RWPE2 (cell line): ENCODE measurements around the gene ABCB6.
"Not testable (repeated sequence)": the region's sequence is repeated elsewhere in the genome, so short reads cannot be mapped to it uniquely, and the experiment has no call there.

ENCODE experiments used
- ATAC-seq: fragments of 200-7000 bp; cut with Tn5 transposase; 3 replicates; pipeline ENCODE4 v1.9.1; 2021; ENCODE audit warnings: low read depth
- DNase-seq: peaks from one replicate; pipeline ENCODE4 v3.0.0-alpha.2; 2020; ENCODE audit warnings: low spot score
- H3K27ac ChIP-seq: fragments of 450-650 bp; 2 replicates; pipeline ENCODE4 v1.5.1; 2017; ENCODE audit warnings: mild to moderate bottlenecking; ENCODE audit not compliant: poor library complexity, severe bottlenecking
- H3K27me3 ChIP-seq: fragments of 250-450 bp; sonication (Bioruptor Pico); 2 replicates; pipeline ENCODE4 v1.5.1; 2021; ENCODE audit warnings: mild to moderate bottlenecking, moderate library complexity; ENCODE audit not compliant: insufficient read depth, poor library complexity, severe bottlenecking
- H3K36me3 ChIP-seq: fragments of 250-450 bp; sonication (Bioruptor Pico); 2 replicates; pipeline ENCODE4 v1.5.1; 2020; ENCODE audit warnings: low read depth, mild to moderate bottlenecking, moderate library complexity
- H3K4me1 ChIP-seq: fragments of 250-450 bp; sonication (Bioruptor Pico); 2 replicates; pipeline ENCODE4 v1.5.1; 2021; ENCODE audit warnings: mild to moderate bottlenecking, moderate library complexity; ENCODE audit not compliant: insufficient read depth, poor library complexity, severe bottlenecking
- H3K4me3 ChIP-seq: fragments of 250-450 bp; sonication (Bioruptor Pico); 2 replicates; pipeline ENCODE4 v1.5.1; 2021; ENCODE audit warnings: mild to moderate bottlenecking, moderate library complexity; ENCODE audit not compliant: severe bottlenecking
- H3K9me3 ChIP-seq: fragments of 250-450 bp; sonication (Bioruptor Pico); 2 replicates; pipeline ENCODE4 v1.5.1; 2021; ENCODE audit warnings: mild to moderate bottlenecking, moderate library complexity; ENCODE audit not compliant: severe bottlenecking
- CTCF ChIP-seq: fragments of 450-650 bp; IDR thresholded peaks from one replicate; pipeline ENCODE4 v1.5.1; 2017; ENCODE audit warnings: mild to moderate bottlenecking, moderate library complexity; ENCODE audit not compliant: poor library complexity, severe bottlenecking

ABCB6 gene

GRCh38 chr2:219204425-219205164, 14.2 kb downstream of the ABCB6 start:
- Histone ChIP-seq H3K4me3 (no peak overlapping the region), H3K27ac (no peak overlapping the region), H3K4me1 (peaks cover 7% of the 10 kb centered on the region), H3K36me3 (peaks cover 8% of the 10 kb centered on the region), H3K9me3 (no peaks in the 10 kb centered on the region), H3K27me3 (no peaks in the 10 kb centered on the region)
- no peak for TF ChIP-seq CTCF
- ATAC-seq (no peak), DNase-seq (no peak)

GRCh38 chr2:219201331-219201730, 17.4 kb downstream of the ABCB6 start:
- not testable (repeated sequence) for H3K27me3 ChIP-seq, H3K4me3 ChIP-seq, DNase-seq, H3K4me1 ChIP-seq, H3K9me3 ChIP-seq, ATAC-seq, H3K36me3 ChIP-seq, H3K27ac ChIP-seq

DNA sequence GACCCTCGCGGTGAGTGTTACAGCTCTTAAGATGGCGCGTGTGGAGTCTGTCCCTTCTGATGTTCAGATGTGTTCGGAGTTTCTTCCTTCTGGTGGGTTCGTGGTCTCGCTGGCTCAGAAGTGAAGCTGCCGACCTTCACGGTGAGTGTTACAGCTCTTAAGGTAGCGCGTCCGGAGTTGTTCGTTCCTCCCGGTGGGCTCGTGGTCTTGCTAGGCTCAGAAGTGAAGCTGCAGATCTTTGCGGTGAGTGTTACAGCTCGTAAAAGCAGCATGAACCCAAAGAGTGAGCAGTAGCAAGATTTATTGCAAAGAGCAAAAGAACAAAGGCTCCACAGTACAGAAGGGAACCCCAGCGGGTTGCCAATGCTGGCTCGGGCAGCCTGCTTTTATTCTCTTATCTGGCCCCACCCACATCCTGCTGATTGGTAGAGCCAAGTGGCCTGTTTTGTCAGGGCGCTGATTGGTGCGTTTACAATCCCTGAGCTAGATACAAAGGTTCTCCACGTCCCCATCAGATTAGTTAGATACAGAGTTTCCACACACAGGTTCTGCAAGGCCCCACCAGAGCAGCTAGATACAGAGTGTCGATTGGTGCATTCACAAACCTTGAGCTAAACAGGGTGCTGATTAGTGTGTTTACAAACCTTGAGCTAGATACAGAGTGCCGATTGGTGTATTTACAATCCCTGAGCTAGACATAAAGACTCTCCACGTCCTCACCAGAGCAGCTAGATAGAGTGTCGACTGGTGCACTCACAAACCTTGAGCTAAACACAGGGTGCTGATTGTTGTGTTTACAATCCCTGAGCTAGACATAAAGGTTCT, 18.0 kb downstream of the ABCB6 start:
- not testable (repeated sequence) for H3K9me3 ChIP-seq, ATAC-seq, H3K36me3 ChIP-seq, H3K4me1 ChIP-seq, DNase-seq, H3K27me3 ChIP-seq, H3K4me3 ChIP-seq, H3K27ac ChIP-seq

GRCh38 chr2:219199470-219200211, 19.1 kb downstream of the ABCB6 start:
- Histone ChIP-seq H3K4me1 (no peaks in the 10 kb centered on the region), H3K27ac (no peak overlapping the region), H3K4me3 (no peak overlapping the region), H3K9me3 (no peaks in the 10 kb centered on the region), H3K36me3 (no peaks in the 10 kb centered on the region), H3K27me3 (no peaks in the 10 kb centered on the region)
- DNase-seq (no peak), ATAC-seq (no peak)
- no peak for TF ChIP-seq CTCF

DNA sequence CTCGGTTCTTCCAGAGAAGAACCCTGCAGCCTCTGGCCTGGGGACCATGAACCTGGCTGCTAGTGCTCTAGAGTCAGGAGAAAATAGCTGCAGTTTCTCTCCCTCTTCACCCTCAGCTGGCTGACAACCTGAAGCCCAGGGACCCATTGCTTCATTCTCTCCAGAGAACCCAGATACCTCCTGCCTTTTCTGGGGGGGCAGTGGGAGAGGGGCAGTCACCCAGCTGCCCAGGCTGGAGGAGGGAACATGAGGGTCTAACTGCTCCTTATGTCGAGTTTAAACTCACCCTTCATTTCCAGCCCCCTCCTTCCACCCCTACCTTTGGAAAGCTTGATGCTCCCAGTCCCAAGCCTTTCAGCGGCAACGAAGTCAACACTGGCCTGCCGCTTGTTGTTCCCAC, 19.8 kb downstream of the ABCB6 start:
- ATAC-seq (no peak), DNase-seq (no peak)
- H3K4me1 ChIP-seq = no peaks in the 10 kb centered on the region
- TF ChIP-seq CTCF = no peak
- H3K36me3 ChIP-seq = no peaks in the 10 kb centered on the region
- no peaks in the 10 kb centered on the region for H3K27me3 ChIP-seq
- no peaks in the 10 kb centered on the region for H3K9me3 ChIP-seq
- H3K27ac ChIP-seq = no peak overlapping the region
- H3K4me3 ChIP-seq = no peak overlapping the region
